ENCODE results near the gene RTKN. TPM values are rescaled to one million over a fixed set of nuclear protein-coding genes. Genes with fewer than 3 reads are reported as not detected.

The RTKN gene
- total and polyA plus RNA-seq, 2 of the 13 experiments (the other 11 are each of a cell fraction or from before 2014, with no cell fraction given) = 159 to 166 TPM

DNA sequence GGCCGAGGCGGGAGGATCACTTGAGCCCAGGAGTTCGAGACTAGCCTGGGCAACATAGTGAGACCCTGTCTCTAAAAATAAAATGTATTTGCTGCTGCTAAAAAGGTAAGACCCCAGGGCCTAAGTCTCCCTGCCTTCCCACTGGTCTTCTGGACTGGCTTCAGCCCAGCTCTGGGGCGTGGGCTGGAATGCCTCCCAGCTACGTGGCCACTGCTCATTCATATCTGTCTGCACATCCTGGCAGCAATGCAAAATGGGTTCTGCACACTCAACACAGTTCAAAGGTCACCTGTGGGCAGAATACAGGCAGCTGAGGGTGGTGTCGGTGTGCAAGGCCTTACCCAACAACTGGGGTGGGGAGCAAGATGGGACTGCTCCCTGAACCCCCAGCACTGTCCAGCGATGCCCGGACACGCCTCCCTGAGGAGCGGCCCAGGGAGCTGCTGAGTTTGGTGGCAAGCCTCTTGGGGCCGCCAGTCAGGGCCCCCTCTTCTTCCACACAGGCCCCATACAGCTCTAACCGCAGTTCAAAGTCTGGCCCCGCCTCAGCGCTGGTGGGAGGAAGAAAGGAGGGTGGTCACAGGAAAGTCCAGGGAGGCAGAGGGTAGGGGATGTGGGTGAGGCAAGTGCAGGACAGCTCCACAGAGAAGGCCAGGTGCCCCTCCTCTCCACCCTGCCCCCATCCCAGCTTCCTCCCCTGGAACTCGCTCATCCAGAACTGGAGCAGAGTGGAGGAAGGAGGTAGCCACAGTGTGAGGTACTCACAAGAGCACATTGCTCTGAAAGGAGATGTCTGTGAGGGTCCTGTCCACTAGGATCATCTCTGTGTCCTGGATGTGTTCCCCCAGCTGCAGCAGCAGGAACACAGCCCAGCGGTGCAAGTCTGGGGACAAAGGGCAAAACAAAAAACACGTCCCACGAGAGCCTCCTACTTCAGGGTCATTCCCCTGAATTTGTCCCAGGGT is 12.0 kb downstream of the RTKN start:
- peak; percentile 79 for ATAC-seq
- H3K9me3 ChIP-seq (ENCODE audit: low read length) = no peaks in the 10 kb centered on the region
- WGBS (ENCODE audit: low lambda C conversion rate) = 22% methylated on average over 17 of the region's 18 CpGs
- H2AFZ ChIP-seq (ENCODE audit: low read length) = no peak overlapping the region
- H3K9ac ChIP-seq (ENCODE audit: insufficient read depth, low read depth, low read length) = peak overlapping the region; percentile 51
- DNase-seq (ENCODE audit: low spot score) = peak; percentile 95
- peaks cover 43 to 77% of the 10 kb centered on the region in 2 experiments for H3K36me3 ChIP-seq (replicated peaks in 1 of 2; ENCODE audit: control insufficient read depth in 1 of 2, insufficient read depth in 2 of 2, low read length in 2 of 2)
- peaks cover 21% of the 10 kb centered on the region; the same call in 1 of the 2 replicates for H4K20me1 ChIP-seq (ENCODE audit: insufficient read depth, low read length)
- peak overlapping the region; percentile 80 for H3K27ac ChIP-seq (ENCODE audit: extremely low read length, insufficient read depth, low read length)
- H3K79me2 ChIP-seq (ENCODE audit: insufficient read depth, low read length) = peaks cover 20% of the 10 kb centered on the region
- peaks cover 79% of the 10 kb centered on the region for H3K4me1 ChIP-seq (ENCODE audit: insufficient read depth, low read length)
- FAIRE-seq = peak; percentile 96
- ChIA-PET POLR2A (interaction anchor here (0.6 to 9.5 kb wide), 26 partner anchors 9 to 309 kb away, joined by 3 to 272 read pairs (median 7); partner anchors contain the start of genes AUP1, C2orf81, CCDC142 and DQX1), CTCF (ENCODE audit: low intra/inter-chr PET ratio, low total read pairs) (no interaction called here)
- in situ Hi-C loops (cut with HindIII; ENCODE audit: extremely low pct_ligation_motif_present, low pct_unique_long_range_greater_than_20kb) = no loop called here
- peak overlapping the region; percentile 67 for H3K4me2 ChIP-seq (ENCODE audit: low read depth, low read length)
- intact Hi-C loops (cut with micrococcal nuclease; ENCODE audit: unreplicated experiment) = loop anchor here (1.0 kb wide), 1 partner anchor 11 kb away; no protein-coding TSS in a partner anchor
- BruUV-seq (replicated peaks) = no TSS peak
- peak overlapping the region in 1 of 3 experiments; percentile 41; a peak in 2 of 6 replicates for H3K4me3 ChIP-seq (replicated peaks in 1 of 3; ENCODE audit: insufficient read depth in 1 of 3, low read depth in 2 of 3, low read length in 3 of 3)
- H3K27me3 ChIP-seq (ENCODE audit: control insufficient read depth in 1 of 2, insufficient read depth in 2 of 2, low read length in 2 of 2) = no peaks in the 10 kb centered on the region
- TF ChIP-seq ZNF7 (CRISPR knock-in tag; IDR thresholded peaks at IDR 0.05) (no peak), STAT5B (CRISPR knock-in tag; IDR thresholded peaks at IDR 0.05) (no peak), PRMT3 (CRISPR knock-in tag; IDR thresholded peaks at IDR 0.05; ENCODE audit: borderline replicate concordance, low read depth) (peak; percentile 26; the same call in 1 of the 2 replicates), ZNF24 (IDR thresholded peaks at IDR 0.05) (no peak), MZF1 (CRISPR knock-in tag; IDR thresholded peaks at IDR 0.05; ENCODE audit: borderline replicate concordance) (no peak), ZBTB3 (CRISPR knock-in tag; IDR thresholded peaks at IDR 0.05; ENCODE audit: borderline replicate concordance, low read depth) (peak; percentile 85; the same call in 1 of the 2 replicates), PHB2 (IDR thresholded peaks at IDR 0.05; ENCODE audit: partially characterized antibody) (no peak), ZNF713 (CRISPR knock-in tag; IDR thresholded peaks at IDR 0.05) (0 out of 2 replicates have a peak, but pooled peaks have one; percentile 26), NR2F1 (CRISPR knock-in tag; IDR thresholded peaks at IDR 0.05) (peak in 1 of 2 experiments; percentile 90; a peak in 2 of 4 replicates), HNRNPK (IDR thresholded peaks at IDR 0.05; ENCODE audit: low read depth, low read length, poor library complexity, severe bottlenecking) (no peak), ZFP1 (CRISPR knock-in tag; IDR thresholded peaks at IDR 0.05) (no peak)
- TF ChIP-seq, protein P1, sequence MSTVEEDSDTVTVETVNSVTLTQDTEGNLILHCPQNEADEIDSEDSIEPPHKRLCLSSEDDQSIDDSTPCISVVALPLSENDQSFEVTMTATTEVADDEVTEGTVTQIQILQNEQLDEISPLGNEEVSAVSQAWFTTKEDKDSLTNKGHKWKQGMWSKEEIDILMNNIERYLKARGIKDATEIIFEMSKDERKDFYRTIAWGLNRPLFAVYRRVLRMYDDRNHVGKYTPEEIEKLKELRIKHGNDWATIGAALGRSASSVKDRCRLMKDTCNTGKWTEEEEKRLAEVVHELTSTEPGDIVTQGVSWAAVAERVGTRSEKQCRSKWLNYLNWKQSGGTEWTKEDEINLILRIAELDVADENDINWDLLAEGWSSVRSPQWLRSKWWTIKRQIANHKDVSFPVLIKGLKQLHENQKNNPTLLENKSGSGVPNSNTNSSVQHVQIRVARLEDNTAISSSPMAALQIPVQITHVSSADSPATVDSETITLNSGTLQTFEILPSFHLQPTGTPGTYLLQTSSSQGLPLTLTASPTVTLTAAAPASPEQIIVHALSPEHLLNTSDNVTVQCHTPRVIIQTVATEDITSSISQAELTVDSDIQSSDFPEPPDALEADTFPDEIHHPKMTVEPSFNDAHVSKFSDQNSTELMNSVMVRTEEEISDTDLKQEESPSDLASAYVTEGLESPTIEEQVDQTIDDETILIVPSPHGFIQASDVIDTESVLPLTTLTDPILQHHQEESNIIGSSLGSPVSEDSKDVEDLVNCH (CRISPR knock-in tag; IDR thresholded peaks at IDR 0.05) = peak; percentile 73; the same call in 1 of the 2 replicates
- TF ChIP-seq, protein P2, sequence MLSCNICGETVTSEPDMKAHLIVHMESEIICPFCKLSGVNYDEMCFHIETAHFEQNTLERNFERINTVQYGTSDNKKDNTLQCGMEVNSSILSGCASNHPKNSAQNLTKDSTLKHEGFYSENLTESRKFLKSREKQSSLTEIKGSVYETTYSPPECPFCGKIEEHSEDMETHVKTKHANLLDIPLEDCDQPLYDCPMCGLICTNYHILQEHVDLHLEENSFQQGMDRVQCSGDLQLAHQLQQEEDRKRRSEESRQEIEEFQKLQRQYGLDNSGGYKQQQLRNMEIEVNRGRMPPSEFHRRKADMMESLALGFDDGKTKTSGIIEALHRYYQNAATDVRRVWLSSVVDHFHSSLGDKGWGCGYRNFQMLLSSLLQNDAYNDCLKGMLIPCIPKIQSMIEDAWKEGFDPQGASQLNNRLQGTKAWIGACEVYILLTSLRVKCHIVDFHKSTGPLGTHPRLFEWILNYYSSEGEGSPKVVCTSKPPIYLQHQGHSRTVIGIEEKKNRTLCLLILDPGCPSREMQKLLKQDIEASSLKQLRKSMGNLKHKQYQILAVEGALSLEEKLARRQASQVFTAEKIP (CRISPR knock-in tag; IDR thresholded peaks at IDR 0.05; ENCODE audit: borderline replicate concordance) = no peak
- TF ChIP-seq, protein P3, sequence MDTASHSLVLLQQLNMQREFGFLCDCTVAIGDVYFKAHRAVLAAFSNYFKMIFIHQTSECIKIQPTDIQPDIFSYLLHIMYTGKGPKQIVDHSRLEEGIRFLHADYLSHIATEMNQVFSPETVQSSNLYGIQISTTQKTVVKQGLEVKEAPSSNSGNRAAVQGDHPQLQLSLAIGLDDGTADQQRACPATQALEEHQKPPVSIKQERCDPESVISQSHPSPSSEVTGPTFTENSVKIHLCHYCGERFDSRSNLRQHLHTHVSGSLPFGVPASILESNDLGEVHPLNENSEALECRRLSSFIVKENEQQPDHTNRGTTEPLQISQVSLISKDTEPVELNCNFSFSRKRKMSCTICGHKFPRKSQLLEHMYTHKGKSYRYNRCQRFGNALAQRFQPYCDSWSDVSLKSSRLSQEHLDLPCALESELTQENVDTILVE (CRISPR knock-in tag; IDR thresholded peaks at IDR 0.05) = peak; percentile 26; the same call in 1 of the 2 replicates
- TF ChIP-seq, protein P4, sequence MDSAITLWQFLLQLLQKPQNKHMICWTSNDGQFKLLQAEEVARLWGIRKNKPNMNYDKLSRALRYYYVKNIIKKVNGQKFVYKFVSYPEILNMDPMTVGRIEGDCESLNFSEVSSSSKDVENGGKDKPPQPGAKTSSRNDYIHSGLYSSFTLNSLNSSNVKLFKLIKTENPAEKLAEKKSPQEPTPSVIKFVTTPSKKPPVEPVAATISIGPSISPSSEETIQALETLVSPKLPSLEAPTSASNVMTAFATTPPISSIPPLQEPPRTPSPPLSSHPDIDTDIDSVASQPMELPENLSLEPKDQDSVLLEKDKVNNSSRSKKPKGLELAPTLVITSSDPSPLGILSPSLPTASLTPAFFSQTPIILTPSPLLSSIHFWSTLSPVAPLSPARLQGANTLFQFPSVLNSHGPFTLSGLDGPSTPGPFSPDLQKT (CRISPR knock-in tag; IDR thresholded peaks at IDR 0.05; ENCODE audit: borderline replicate concordance) = no peak
